Activated T-helper 17 cell treated with anti-CD3 and anti-CD28 coated beads, Interleukin-2, amount 50 U/mL, for 72 hours (primary cell): Measurements from ENCODE around the gene CCDC88C. TPM values are rescaled to one million over a fixed set of nuclear protein-coding genes. Genes with fewer than 3 reads are reported as not detected.
"Not testable (repeated sequence)": the region's sequence is repeated elsewhere in the genome, so short reads cannot be mapped to it uniquely, and the experiment has no call there.

Source experiments
- ATAC-seq: fragments of 150-1000 bp; cut with Tn5 transposase; replicated peaks from 2 replicates; pipeline ENCODE4 v1.10.0; 2021; ENCODE audit warnings: mild to moderate bottlenecking, moderate library complexity
- H3K27ac Mint-ChIP-seq: one replicate; pipeline ENCODE4 v1.8.0; 2022; ENCODE audit warnings: mixed read lengths
- H3K27me3 Mint-ChIP-seq: one replicate; pipeline ENCODE4 v1.8.0; 2022; ENCODE audit warnings: mixed read lengths
- H3K36me3 Mint-ChIP-seq: one replicate; pipeline ENCODE4 v1.8.0; 2022; ENCODE audit warnings: low read depth, mild to moderate bottlenecking, mixed read lengths
- H3K4me1 Mint-ChIP-seq: one replicate; pipeline ENCODE4 v1.8.0; 2022; ENCODE audit warnings: mixed read lengths
- H3K4me3 Mint-ChIP-seq: one replicate; pipeline ENCODE4 v1.8.0; 2022; ENCODE audit warnings: mild to moderate bottlenecking, mixed read lengths
- H3K9me3 Mint-ChIP-seq: one replicate; pipeline ENCODE4 v1.8.0; 2022; ENCODE audit warnings: mixed read lengths
- total RNA-seq, 2 donors: library from RNA; stranded (reverse); gene quantifications; one replicate each; pipeline ENCODE4 v1.2.3, GENCODE V29; 2022

Gene CCDC88C
- total RNA-seq, 2 donors from 2014 or later = 143 to 172 TPM

DNA sequence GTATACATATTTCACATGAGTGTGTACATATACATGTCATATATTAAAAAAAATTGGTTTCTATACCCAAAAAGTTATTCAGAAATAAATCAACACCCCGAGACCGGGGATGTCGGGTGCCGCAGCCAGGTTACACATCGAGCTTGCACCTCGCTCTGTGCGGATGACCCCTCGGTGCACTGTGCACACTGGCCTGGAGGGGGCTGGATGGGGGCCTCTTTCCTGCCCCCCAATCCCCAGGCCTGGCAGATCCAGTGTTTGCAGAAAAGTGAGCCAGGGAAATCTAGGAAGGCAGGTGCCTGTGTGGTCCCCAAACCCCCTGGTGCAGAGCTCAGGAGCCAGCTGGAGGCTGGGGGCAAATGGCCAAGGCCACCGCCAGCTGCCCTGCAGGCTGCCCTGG, 146.0 kb downstream of the CCDC88C start:
- no peak for ATAC-seq
- Mint-ChIP-seq H3K9me3 (no peaks in the 10 kb centered on the region), H3K36me3 (peaks cover 68% of the 10 kb centered on the region), H3K27ac (no peak overlapping the region), H3K27me3 (no peaks in the 10 kb centered on the region), H3K4me1 (peaks cover 11% of the 10 kb centered on the region), H3K4me3 (no peak overlapping the region)

- peaks cover 15% of the 10 kb centered on the region for H3K4me1 Mint-ChIP-seq
- no peak overlapping the region for H3K4me3 Mint-ChIP-seq
- no peak for ATAC-seq
- H3K27ac Mint-ChIP-seq = peak overlapping the region; percentile 82
- H3K9me3 Mint-ChIP-seq = no peaks in the 10 kb centered on the region
- H3K27me3 Mint-ChIP-seq = no peaks in the 10 kb centered on the region
- peaks cover 60% of the 10 kb centered on the region for H3K36me3 Mint-ChIP-seq
These were observed 147.0 kb downstream of the CCDC88C start for GRCh38 chr14:91270619-91271018.

DNA sequence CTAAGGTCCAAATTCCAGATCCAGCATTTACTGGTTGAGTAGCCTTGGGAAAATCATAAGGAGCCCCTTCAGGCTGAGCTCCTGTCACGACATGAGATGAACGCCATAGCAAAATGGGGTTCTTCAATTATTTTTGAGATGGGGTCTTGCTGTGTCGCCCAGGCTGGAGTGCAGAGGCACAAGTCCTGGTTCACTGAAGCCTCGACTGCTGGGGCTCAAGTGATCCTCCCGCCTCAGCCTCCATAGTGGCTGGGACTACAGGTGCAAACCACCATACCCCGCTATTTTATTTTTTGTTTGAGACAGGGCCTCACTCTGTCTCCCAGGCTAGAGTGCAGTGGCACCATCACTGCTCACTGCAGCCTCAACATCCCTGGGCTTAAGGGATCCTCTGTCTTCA, 147.4 kb downstream of the CCDC88C start:
- no peaks in the 10 kb centered on the region for H3K27me3 Mint-ChIP-seq
- H3K36me3 Mint-ChIP-seq = peaks cover 56% of the 10 kb centered on the region
- H3K4me1 Mint-ChIP-seq = peaks cover 15% of the 10 kb centered on the region
- ATAC-seq = no peak
- peak overlapping the region; percentile 82 for H3K27ac Mint-ChIP-seq
- no peaks in the 10 kb centered on the region for H3K9me3 Mint-ChIP-seq
- no peak overlapping the region for H3K4me3 Mint-ChIP-seq

- Mint-ChIP-seq H3K4me1 (peaks cover 15% of the 10 kb centered on the region), H3K27ac (peak overlapping the region; percentile 82), H3K4me3 (no peak overlapping the region), H3K36me3 (peaks cover 48% of the 10 kb centered on the region), H3K27me3 (no peaks in the 10 kb centered on the region), H3K9me3 (no peaks in the 10 kb centered on the region)
- ATAC-seq = no peak
These were observed 148.3 kb downstream of the CCDC88C start for GRCh38 chr14:91269076-91269991.

DNA sequence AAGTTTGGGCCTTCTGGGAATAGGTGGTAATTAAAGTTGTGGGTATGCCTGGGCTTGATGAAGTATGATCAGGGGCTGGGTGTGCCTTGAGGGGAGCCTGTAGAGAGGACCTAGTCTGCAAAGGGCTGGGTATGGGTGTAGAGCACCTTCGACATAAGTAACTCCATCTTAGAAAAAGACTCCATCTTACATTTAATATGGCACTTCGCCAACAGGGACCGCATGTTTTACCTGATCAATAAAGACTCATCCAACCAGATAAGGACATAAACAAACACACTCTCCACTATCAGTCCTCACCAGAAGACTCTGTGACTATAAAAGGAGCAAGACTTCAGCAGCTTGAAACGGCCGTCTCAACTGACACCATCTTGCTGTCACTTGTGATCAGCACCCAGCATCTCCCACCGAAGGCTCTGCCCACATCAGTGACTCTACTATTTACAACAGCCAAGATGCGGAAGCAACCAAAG, 149.6 kb downstream of the CCDC88C start:
- Mint-ChIP-seq H3K27ac (peak overlapping the region; percentile 6), H3K4me1 (peaks cover 23% of the 10 kb centered on the region), H3K9me3 (no peaks in the 10 kb centered on the region), H3K27me3 (no peaks in the 10 kb centered on the region), H3K36me3 (peaks cover 37% of the 10 kb centered on the region), H3K4me3 (no peak overlapping the region)
- no peak for ATAC-seq

GRCh38 chr14:91266276-91266675, 151.3 kb downstream of the CCDC88C start:
- H3K4me3 Mint-ChIP-seq, H3K27ac Mint-ChIP-seq, ATAC-seq, H3K9me3 Mint-ChIP-seq, H3K27me3 Mint-ChIP-seq: not testable (repeated sequence)
- H3K4me1 Mint-ChIP-seq = peaks cover 27% of the 10 kb centered on the region
- peaks cover 21% of the 10 kb centered on the region for H3K36me3 Mint-ChIP-seq

DNA sequence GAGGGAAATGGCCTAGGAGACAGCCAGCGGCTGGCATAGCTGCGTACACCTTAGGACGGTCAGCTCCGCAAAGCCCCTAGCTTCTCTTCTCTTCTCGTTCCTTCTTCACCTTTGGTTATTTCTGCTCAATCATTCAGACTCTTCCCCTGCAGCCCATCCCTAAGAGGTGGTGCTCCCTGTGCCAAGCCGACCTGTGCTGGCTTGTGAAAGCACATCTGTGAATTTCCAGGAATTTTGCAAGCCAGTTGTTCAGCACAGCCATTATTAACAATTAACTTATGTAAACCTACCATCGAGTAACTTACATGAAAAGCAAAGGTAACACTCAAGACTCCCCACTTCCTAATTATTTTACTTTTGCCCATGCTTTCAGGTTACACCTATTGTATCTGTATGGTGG, 152.2 kb downstream of the CCDC88C start:
- peaks cover 35% of the 10 kb centered on the region for H3K4me1 Mint-ChIP-seq

GRCh38 chr14:91264151-91265150, 153.2 kb downstream of the CCDC88C start:
- Mint-ChIP-seq H3K27me3 (no peaks in the 10 kb centered on the region), H3K9me3 (no peaks in the 10 kb centered on the region), H3K4me1 (peaks cover 33% of the 10 kb centered on the region), H3K27ac (peak overlapping the region; percentile 84), H3K36me3 (peaks cover 11% of the 10 kb centered on the region), H3K4me3 (peak overlapping the region; percentile 65)
- peak; percentile 56 for ATAC-seq

More for the DNA sequence above, 152.2 kb downstream of the CCDC88C start:
- peaks cover 19% of the 10 kb centered on the region for H3K36me3 Mint-ChIP-seq
- peak overlapping the region; percentile 65 for H3K4me3 Mint-ChIP-seq
- ATAC-seq = no peak
- no peaks in the 10 kb centered on the region for H3K9me3 Mint-ChIP-seq
- no peaks in the 10 kb centered on the region for H3K27me3 Mint-ChIP-seq
- H3K27ac Mint-ChIP-seq = no peak overlapping the region

- Mint-ChIP-seq H3K4me3 (peak overlapping the region; percentile 65), H3K27ac (peak overlapping the region; percentile 84)
These were observed 154.3 kb downstream of the CCDC88C start for GRCh38 chr14:91263329-91263728.

GRCh38 chr14:91261986-91262549, 155.6 kb downstream of the CCDC88C start:
- Mint-ChIP-seq H3K4me3 (no peak overlapping the region), H3K27ac (peak overlapping the region; percentile 71), H3K27me3 (no peaks in the 10 kb centered on the region), H3K36me3 (peaks cover 4% of the 10 kb centered on the region), H3K9me3 (no peaks in the 10 kb centered on the region), H3K4me1 (peaks cover 39% of the 10 kb centered on the region)
- ATAC-seq = no peak

More at GRCh38 chr14:91263329-91263728, 154.3 kb downstream of the CCDC88C start:
- no peaks in the 10 kb centered on the region for H3K9me3 Mint-ChIP-seq
- H3K27me3 Mint-ChIP-seq = no peaks in the 10 kb centered on the region
- ATAC-seq = peak; percentile 22
- H3K36me3 Mint-ChIP-seq = peaks cover 4% of the 10 kb centered on the region
- H3K4me1 Mint-ChIP-seq = peaks cover 31% of the 10 kb centered on the region

DNA sequence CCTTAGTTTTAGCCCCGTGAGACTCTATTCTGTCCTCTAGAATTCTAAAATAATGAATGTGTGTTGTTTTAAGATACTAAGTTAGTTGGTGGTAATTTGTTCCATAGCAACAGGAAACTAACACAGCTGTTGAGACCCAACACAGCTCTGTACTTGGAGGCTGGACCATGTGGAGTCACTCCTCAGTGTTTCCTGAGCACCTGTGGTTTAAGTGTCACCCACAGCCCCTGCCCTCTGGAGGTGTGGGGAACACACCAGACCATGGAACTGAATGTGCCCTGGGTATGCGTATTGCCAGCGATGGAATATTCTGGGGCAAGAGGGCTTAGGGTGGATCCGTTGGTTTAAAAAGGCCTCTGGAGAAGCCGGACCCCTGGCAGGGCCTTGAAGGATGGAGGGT, 156.5 kb downstream of the CCDC88C start:
- peaks cover 39% of the 10 kb centered on the region for H3K4me1 Mint-ChIP-seq
- H3K36me3 Mint-ChIP-seq = peaks cover 4% of the 10 kb centered on the region
- H3K9me3 Mint-ChIP-seq = no peaks in the 10 kb centered on the region

GRCh38 chr14:91258876-91259275, 158.7 kb downstream of the CCDC88C start:
- Mint-ChIP-seq H3K9me3 (no peaks in the 10 kb centered on the region), H3K27me3 (no peaks in the 10 kb centered on the region), H3K36me3 (peaks cover 4% of the 10 kb centered on the region), H3K4me1 (peaks cover 47% of the 10 kb centered on the region), H3K27ac (peak overlapping the region; percentile 55), H3K4me3 (peak overlapping the region; percentile 54)
- no peak for ATAC-seq

More for the DNA sequence above, 156.5 kb downstream of the CCDC88C start:
- Mint-ChIP-seq H3K27me3 (no peaks in the 10 kb centered on the region), H3K4me3 (peak overlapping the region; percentile 7), H3K27ac (peak overlapping the region; percentile 71)
- peak; percentile 74 for ATAC-seq

GRCh38 chr14:91258011-91258618, 159.5 kb downstream of the CCDC88C start:
- Mint-ChIP-seq H3K4me1 (peaks cover 40% of the 10 kb centered on the region), H3K27ac (peak overlapping the region; percentile 55), H3K36me3 (peaks cover 4% of the 10 kb centered on the region), H3K27me3 (no peaks in the 10 kb centered on the region), H3K4me3 (peak overlapping the region; percentile 54), H3K9me3 (no peaks in the 10 kb centered on the region)
- ATAC-seq = peak; percentile 53
